Caco-2 (cell line): ENCODE data around the gene SAG. TPM values are rescaled to one million over a fixed set of nuclear protein-coding genes. Genes with fewer than 3 reads are reported as not detected.

Source experiments
- BruUV-seq: library from RNA; stranded (reverse); fragments of 400-500 nt; replicated peaks from 2 replicates; lab custom pipeline; 2021; lab: Mats Ljungman, UMichigan
- CTCF ChIA-PET: fragments of 300-600 bp; sonication (Branson Sonifier 250); formaldehyde crosslinking; loops from one replicate; lab custom pipeline; 2022; ENCODE audit warnings: antibody characterized with exemption; lab: Charles Lee
- POLR2A ChIA-PET: fragments of 300-600 bp; sonication (Branson Sonifier 250); formaldehyde crosslinking; loops from one replicate; lab custom pipeline; 2022; ENCODE audit warnings: antibody characterized with exemption; lab: Charles Lee
- DNase-seq, 2 experiments: peaks; one replicate each; pipeline versions ENCODE4 v3.0.0 to v3.0.0-alpha.2; 2020 to 2022
- H3K27me3 ChIP-seq: replicated peaks from 2 replicates; pipeline ENCODE4 v1.6.0; 2011; ENCODE audit warnings: low read length; ENCODE audit not compliant: control insufficient read depth, insufficient read depth
- H3K36me3 ChIP-seq: 2 replicates; pipeline ENCODE4 v1.5.1; 2011; ENCODE audit warnings: low read length; ENCODE audit not compliant: control insufficient read depth, insufficient read depth
- H3K4me1 ChIP-seq: fragments of 250-450 bp; sonication (Bioruptor Pico); 2 replicates; pipeline ENCODE4 v1.5.1; 2020; ENCODE audit warnings: mild to moderate bottlenecking
- H3K4me3 ChIP-seq: 2 replicates; pipeline ENCODE4 v1.5.1; 2011; ENCODE audit warnings: low read depth, mild to moderate bottlenecking, control low read depth, low read length
- H3K9me3 ChIP-seq: fragments of 250-450 bp; sonication (Bioruptor Pico); 2 replicates; pipeline ENCODE4 v1.5.1; 2020; ENCODE audit warnings: mild to moderate bottlenecking, moderate library complexity
- H3K27ac Mint-ChIP-seq: one replicate; pipeline ENCODE4 v1.8.0; 2022; ENCODE audit warnings: mixed read lengths; ENCODE audit not compliant: unreplicated experiment
- H3K27me3 Mint-ChIP-seq: one replicate; pipeline ENCODE4 v1.8.0; 2022; ENCODE audit warnings: mixed read lengths; ENCODE audit not compliant: insufficient read depth, unreplicated experiment
- H3K36me3 Mint-ChIP-seq: one replicate; pipeline ENCODE4 v1.8.0; 2022; ENCODE audit warnings: mild to moderate bottlenecking, mixed read lengths; ENCODE audit not compliant: insufficient read depth, unreplicated experiment
- H3K4me1 Mint-ChIP-seq: one replicate; pipeline ENCODE4 v1.8.0; 2022; ENCODE audit warnings: low read depth, mixed read lengths; ENCODE audit not compliant: unreplicated experiment
- H3K4me3 Mint-ChIP-seq: one replicate; pipeline ENCODE4 v1.8.0; 2022; ENCODE audit warnings: mild to moderate bottlenecking, moderate library complexity, mixed read lengths; ENCODE audit not compliant: unreplicated experiment
- H3K9me3 Mint-ChIP-seq: one replicate; pipeline ENCODE4 v1.8.0; 2022; ENCODE audit warnings: mixed read lengths; ENCODE audit not compliant: unreplicated experiment
- CTCF ChIP-seq, 2 experiments: fragments of 200-600 bp in 1 of 2; IDR thresholded peaks; 1 replicate in 1 of 2; 2 replicates in 1 of 2; pipeline versions ENCODE4 v1.5.1 to v1.8.0; 2011 to 2022; ENCODE audit warnings: antibody characterized with exemption in 1 of 2, control low read depth in 1 of 2, inconsistent platforms in 1 of 2, low read depth in 1 of 2, low read length in 1 of 2, mild to moderate bottlenecking in 1 of 2, moderate library complexity in 1 of 2; ENCODE audit not compliant: insufficient read depth in 1 of 2, severe bottlenecking in 1 of 2, unreplicated experiment in 1 of 2
- intact Hi-C: fragments of 100-400 bp; cut with micrococcal nuclease; formaldehyde crosslinking; loops from one replicate; pipeline ENCODE4 v1.10.0; 2022; ENCODE audit not compliant: unreplicated experiment
- total RNA-seq: library from RNA; stranded (reverse); gene quantifications from 2 replicates; pipeline ENCODE4 v1.2.3, GENCODE V29; 2022

SAG gene
- total RNA-seq, 1 experiment from 2014 or later: not detected

GRCh38 chr2:233290051-233290845 is 17.4 kb upstream of the SAG start:
- intact Hi-C loops: no loop called here
- H3K9me3 Mint-ChIP-seq: no peaks in the 10 kb centered on the region
- H3K36me3 ChIP-seq: no peaks in the 10 kb centered on the region

GRCh38 chr2:233295891-233296290 is 11.7 kb upstream of the SAG start:
- Histone ChIP-seq H3K9me3 (no peaks in the 10 kb centered on the region), H3K27me3 (no peaks in the 10 kb centered on the region), H3K4me3 (no peak overlapping the region), H3K36me3 (no peaks in the 10 kb centered on the region), H3K4me1 (0 out of 2 replicates have a peak, but pooled peaks cover 3% of the 10 kb centered on the region)
- Mint-ChIP-seq H3K27ac (no peak overlapping the region), H3K4me3 (no peak overlapping the region), H3K4me1 (peaks cover 5% of the 10 kb centered on the region), H3K36me3 (peaks cover 34% of the 10 kb centered on the region), H3K9me3 (no peaks in the 10 kb centered on the region), H3K27me3 (no peaks in the 10 kb centered on the region)
- no peak for TF ChIP-seq CTCF (IDR thresholded peaks at IDR 0.05; ENCODE audit: insufficient read depth in 1 of 2, low read depth in 1 of 2, low read length in 1 of 2, severe bottlenecking in 1 of 2, unreplicated experiment in 1 of 2)
- BruUV-seq: no TSS peak
- CTCF ChIA-PET: interaction anchor here (0.7 kb wide), 1 partner anchor 929 kb away, joined by 3 read pairs; no protein-coding TSS in a partner anchor
- intact Hi-C loops: no loop called here
- DNase-seq: no peak
- POLR2A ChIA-PET: no interaction called here

More at GRCh38 chr2:233290051-233290845, 17.4 kb upstream of the SAG start:
- Mint-ChIP-seq H3K4me1 (no peaks in the 10 kb centered on the region), H3K27ac (no peak overlapping the region), H3K4me3 (no peak overlapping the region), H3K36me3 (peaks cover 59% of the 10 kb centered on the region), H3K27me3 (no peaks in the 10 kb centered on the region)
- Histone ChIP-seq H3K4me3 (no peak overlapping the region), H3K4me1 (no peaks in the 10 kb centered on the region), H3K27me3 (no peaks in the 10 kb centered on the region), H3K9me3 (no peaks in the 10 kb centered on the region)
- no peak for DNase-seq
- ChIA-PET POLR2A (no interaction called here), CTCF (no interaction called here)
- BruUV-seq: no TSS peak
- TF ChIP-seq CTCF (IDR thresholded peaks at IDR 0.05; ENCODE audit: insufficient read depth in 1 of 2, low read depth in 1 of 2, low read length in 1 of 2, severe bottlenecking in 1 of 2, unreplicated experiment in 1 of 2): no peak

- H3K4me3 ChIP-seq: no peak overlapping the region
- no peaks in the 10 kb centered on the region for H3K9me3 Mint-ChIP-seq
- peaks cover 5% of the 10 kb centered on the region for H3K4me1 Mint-ChIP-seq
- H3K27me3 Mint-ChIP-seq: no peaks in the 10 kb centered on the region
- intact Hi-C loops: no loop called here
- no TSS peak for BruUV-seq
- TF ChIP-seq CTCF (IDR thresholded peaks at IDR 0.05; ENCODE audit: insufficient read depth in 1 of 2, low read depth in 1 of 2, low read length in 1 of 2, severe bottlenecking in 1 of 2, unreplicated experiment in 1 of 2): no peak
- H3K36me3 ChIP-seq: no peaks in the 10 kb centered on the region
- no peak overlapping the region for H3K4me3 Mint-ChIP-seq
- no peak overlapping the region for H3K27ac Mint-ChIP-seq
- CTCF ChIA-PET: no interaction called here
- DNase-seq: no peak
- no peaks in the 10 kb centered on the region for H3K27me3 ChIP-seq
- H3K36me3 Mint-ChIP-seq: peaks cover 25% of the 10 kb centered on the region
- H3K9me3 ChIP-seq: no peaks in the 10 kb centered on the region
- POLR2A ChIA-PET: no interaction called here
- 0 out of 2 replicates have a peak, but pooled peaks cover 3% of the 10 kb centered on the region for H3K4me1 ChIP-seq
Observed at GRCh38 chr2:233297076-233297475, 10.5 kb upstream of the SAG start.
